ENCODE data around the gene MOGAT1. TPM values are rescaled to one million over a fixed set of nuclear protein-coding genes. Genes with fewer than 3 reads are reported as not detected.

The MOGAT1 gene
- total RNA-seq, 1 experiment from 2014 or later, result not detected

DNA sequence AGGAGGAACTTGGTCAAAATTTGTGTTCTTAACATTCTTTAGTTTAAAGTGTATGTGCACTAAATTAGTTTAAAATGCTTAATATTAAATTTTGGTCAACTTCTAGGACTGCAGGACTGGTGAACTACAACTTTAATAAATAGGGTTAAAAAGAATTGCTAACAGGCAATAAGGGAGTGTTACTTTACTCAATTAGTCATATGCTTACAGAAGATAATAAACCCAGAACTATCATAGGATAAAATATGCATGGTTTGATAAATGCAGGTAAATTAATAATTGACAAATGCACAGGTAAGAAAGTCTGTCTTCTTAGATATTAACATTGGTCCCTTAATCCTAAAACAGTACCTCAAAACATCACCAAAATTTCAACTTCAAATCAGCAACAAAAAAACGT is 36.2 kb upstream of the MOGAT1 start:
- no peak overlapping the region for H3K27ac ChIP-seq (ENCODE audit: low read length)
- DNase-seq (ENCODE audit: low read depth, low spot score), result no peak
- CTCF ChIA-PET, result no interaction called here
- POLR2A ChIA-PET, result no interaction called here
- no TSS peak for BruUV-seq (replicated peaks)
- H3K4me3 ChIP-seq (ENCODE audit: low read depth in 2 of 2, low read length in 2 of 2), result no peak overlapping the region
- TF ChIP-seq POLR2AphosphoS5 (IDR thresholded peaks at IDR 0.05; ENCODE audit: low read depth, low read length), result no peak
- TF ChIP-seq SIN3A (IDR thresholded peaks at IDR 0.05; ENCODE audit: borderline replicate concordance, insufficient read depth, low read depth, low read length), result no peak
- TF ChIP-seq, protein P1, sequence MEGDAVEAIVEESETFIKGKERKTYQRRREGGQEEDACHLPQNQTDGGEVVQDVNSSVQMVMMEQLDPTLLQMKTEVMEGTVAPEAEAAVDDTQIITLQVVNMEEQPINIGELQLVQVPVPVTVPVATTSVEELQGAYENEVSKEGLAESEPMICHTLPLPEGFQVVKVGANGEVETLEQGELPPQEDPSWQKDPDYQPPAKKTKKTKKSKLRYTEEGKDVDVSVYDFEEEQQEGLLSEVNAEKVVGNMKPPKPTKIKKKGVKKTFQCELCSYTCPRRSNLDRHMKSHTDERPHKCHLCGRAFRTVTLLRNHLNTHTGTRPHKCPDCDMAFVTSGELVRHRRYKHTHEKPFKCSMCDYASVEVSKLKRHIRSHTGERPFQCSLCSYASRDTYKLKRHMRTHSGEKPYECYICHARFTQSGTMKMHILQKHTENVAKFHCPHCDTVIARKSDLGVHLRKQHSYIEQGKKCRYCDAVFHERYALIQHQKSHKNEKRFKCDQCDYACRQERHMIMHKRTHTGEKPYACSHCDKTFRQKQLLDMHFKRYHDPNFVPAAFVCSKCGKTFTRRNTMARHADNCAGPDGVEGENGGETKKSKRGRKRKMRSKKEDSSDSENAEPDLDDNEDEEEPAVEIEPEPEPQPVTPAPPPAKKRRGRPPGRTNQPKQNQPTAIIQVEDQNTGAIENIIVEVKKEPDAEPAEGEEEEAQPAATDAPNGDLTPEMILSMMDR (IDR thresholded peaks at IDR 0.05), result no peak
- TF ChIP-seq, protein P2, sequence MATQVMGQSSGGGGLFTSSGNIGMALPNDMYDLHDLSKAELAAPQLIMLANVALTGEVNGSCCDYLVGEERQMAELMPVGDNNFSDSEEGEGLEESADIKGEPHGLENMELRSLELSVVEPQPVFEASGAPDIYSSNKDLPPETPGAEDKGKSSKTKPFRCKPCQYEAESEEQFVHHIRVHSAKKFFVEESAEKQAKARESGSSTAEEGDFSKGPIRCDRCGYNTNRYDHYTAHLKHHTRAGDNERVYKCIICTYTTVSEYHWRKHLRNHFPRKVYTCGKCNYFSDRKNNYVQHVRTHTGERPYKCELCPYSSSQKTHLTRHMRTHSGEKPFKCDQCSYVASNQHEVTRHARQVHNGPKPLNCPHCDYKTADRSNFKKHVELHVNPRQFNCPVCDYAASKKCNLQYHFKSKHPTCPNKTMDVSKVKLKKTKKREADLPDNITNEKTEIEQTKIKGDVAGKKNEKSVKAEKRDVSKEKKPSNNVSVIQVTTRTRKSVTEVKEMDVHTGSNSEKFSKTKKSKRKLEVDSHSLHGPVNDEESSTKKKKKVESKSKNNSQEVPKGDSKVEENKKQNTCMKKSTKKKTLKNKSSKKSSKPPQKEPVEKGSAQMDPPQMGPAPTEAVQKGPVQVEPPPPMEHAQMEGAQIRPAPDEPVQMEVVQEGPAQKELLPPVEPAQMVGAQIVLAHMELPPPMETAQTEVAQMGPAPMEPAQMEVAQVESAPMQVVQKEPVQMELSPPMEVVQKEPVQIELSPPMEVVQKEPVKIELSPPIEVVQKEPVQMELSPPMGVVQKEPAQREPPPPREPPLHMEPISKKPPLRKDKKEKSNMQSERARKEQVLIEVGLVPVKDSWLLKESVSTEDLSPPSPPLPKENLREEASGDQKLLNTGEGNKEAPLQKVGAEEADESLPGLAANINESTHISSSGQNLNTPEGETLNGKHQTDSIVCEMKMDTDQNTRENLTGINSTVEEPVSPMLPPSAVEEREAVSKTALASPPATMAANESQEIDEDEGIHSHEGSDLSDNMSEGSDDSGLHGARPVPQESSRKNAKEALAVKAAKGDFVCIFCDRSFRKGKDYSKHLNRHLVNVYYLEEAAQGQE (IDR thresholded peaks at IDR 0.05; ENCODE audit: insufficient read depth in 1 of 2, low read depth in 2 of 2, low read length in 1 of 2), result no peak
- TF ChIP-seq TCF7L2 (IDR thresholded peaks at IDR 0.05; ENCODE audit: low read depth, low read length), result no peak
- H3K36me3 ChIP-seq (ENCODE audit: control insufficient read depth, insufficient read depth, low read length), result peaks cover 46% of the 10 kb centered on the region
- in situ Hi-C loops (cut with HindIII; ENCODE audit: low pct_unique_long_range_greater_than_20kb, low sequenced_read_pairs), result no loop called here
- no peaks in the 10 kb centered on the region for H3K4me1 ChIP-seq (ENCODE audit: control insufficient read depth, insufficient read depth, low read length)
- no peaks in the 10 kb centered on the region for H3K27me3 ChIP-seq (ENCODE audit: control insufficient read depth, insufficient read depth, low read length)
- no peak for ATAC-seq
- H3K9me3 ChIP-seq (ENCODE audit: control insufficient read depth, insufficient read depth, low read depth, low read length), result no peaks in the 10 kb centered on the region
- intact Hi-C loops (cut with micrococcal nuclease; ENCODE audit: unreplicated experiment), result no loop called here

DNA sequence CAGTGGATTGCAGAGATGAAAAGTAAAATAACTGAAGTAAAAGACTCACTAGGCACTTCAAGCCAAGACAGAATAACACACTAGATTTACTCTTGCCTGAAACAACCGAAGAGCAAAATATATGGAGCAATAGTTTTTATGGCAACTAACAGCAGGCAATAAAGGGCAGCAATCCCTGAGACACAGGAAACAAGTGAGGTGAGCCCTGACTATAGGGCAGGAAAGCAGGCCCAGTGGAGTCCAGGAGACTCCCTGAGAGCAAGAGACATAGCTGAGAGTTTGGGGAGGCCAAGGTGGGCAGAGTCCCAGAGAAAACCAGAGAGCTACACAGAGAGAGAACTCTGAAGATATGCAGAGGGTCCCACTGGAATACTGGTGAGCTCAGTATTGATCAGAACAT is 34.4 kb upstream of the MOGAT1 start:
- no peak for ATAC-seq
- ChIA-PET POLR2A (no interaction called here), CTCF (no interaction called here)
- no peak overlapping the region for H3K4me3 ChIP-seq (ENCODE audit: low read depth in 2 of 2, low read length in 2 of 2)
- BruUV-seq (replicated peaks), result no TSS peak
- peaks cover 37% of the 10 kb centered on the region for H3K36me3 ChIP-seq (ENCODE audit: control insufficient read depth, insufficient read depth, low read length)
- H3K27me3 ChIP-seq (ENCODE audit: control insufficient read depth, insufficient read depth, low read length), result no peaks in the 10 kb centered on the region
- no peaks in the 10 kb centered on the region for H3K4me1 ChIP-seq (ENCODE audit: control insufficient read depth, insufficient read depth, low read length)
- no peaks in the 10 kb centered on the region for H3K9me3 ChIP-seq (ENCODE audit: control insufficient read depth, insufficient read depth, low read depth, low read length)
- in situ Hi-C loops (cut with HindIII; ENCODE audit: low pct_unique_long_range_greater_than_20kb, low sequenced_read_pairs), result no loop called here
- no peak overlapping the region for H3K27ac ChIP-seq (ENCODE audit: low read length)
- intact Hi-C loops (cut with micrococcal nuclease; ENCODE audit: unreplicated experiment), result no loop called here
- TF ChIP-seq POLR2AphosphoS5 (IDR thresholded peaks at IDR 0.05; ENCODE audit: low read depth, low read length) (no peak), SIN3A (IDR thresholded peaks at IDR 0.05; ENCODE audit: borderline replicate concordance, insufficient read depth, low read depth, low read length) (no peak), TCF7L2 (IDR thresholded peaks at IDR 0.05; ENCODE audit: low read depth, low read length) (no peak)
- TF ChIP-seq, protein P1 (IDR thresholded peaks at IDR 0.05), result no peak
- TF ChIP-seq, protein P2 (IDR thresholded peaks at IDR 0.05; ENCODE audit: insufficient read depth in 1 of 2, low read depth in 2 of 2, low read length in 1 of 2), result no peak
- no peak for DNase-seq (ENCODE audit: low read depth, low spot score)
